GM21360 (cell line): ENCODE results near the gene XYLT2.
"Not testable (repeated sequence)": the region's sequence is repeated elsewhere in the genome, so short reads cannot be mapped to it uniquely, and the experiment has no call there.

Experiments
- ATAC-seq: cut with Tn5 transposase; IDR thresholded peaks from one replicate; pipeline ENCODE4 v1.9.1; 2021; ENCODE audit warnings: mild to moderate bottlenecking, moderate library complexity; ENCODE audit not compliant: unreplicated experiment

Gene XYLT2

GRCh38 chr17:50388728-50389127 lies 42.8 kb downstream of the XYLT2 start:
- no peak for ATAC-seq

- no peak for ATAC-seq
Measured at GRCh38 chr17:50389534-50389933, 43.6 kb downstream of the XYLT2 start.

- ATAC-seq, result no peak
Measured at GRCh38 chr17:50392621-50393020, 46.7 kb downstream of the XYLT2 start.

GRCh38 chr17:50393700-50394099 lies 47.8 kb downstream of the XYLT2 start:
- no peak for ATAC-seq

- ATAC-seq, result no peak
Measured at GRCh38 chr17:50394711-50395110, 48.8 kb downstream of the XYLT2 start.

GRCh38 chr17:50396261-50397110 lies 50.6 kb downstream of the XYLT2 start:
- ATAC-seq, result no peak

GRCh38 chr17:50397111-50397918 lies 51.4 kb downstream of the XYLT2 start, which contains the start of gene LRRC59:
LRRC59 (minus strand) TSS chr17:50397523; CDS start chr17:50397317, 206 bp downstream.
- peak; percentile 96 for ATAC-seq

- no peak for ATAC-seq
Measured at GRCh38 chr17:50397919-50398285, 52.0 kb downstream of the XYLT2 start.

- ATAC-seq, result not testable (repeated sequence)
Measured at GRCh38 chr17:50398672-50399071, 52.7 kb downstream of the XYLT2 start.

GRCh38 chr17:50399591-50399990 lies 53.7 kb downstream of the XYLT2 start:
- not testable (repeated sequence) for ATAC-seq

GRCh38 chr17:50405351-50405750 lies 59.4 kb downstream of the XYLT2 start:
- not testable (repeated sequence) for ATAC-seq

- no peak for ATAC-seq
Measured at GRCh38 chr17:50406578-50406977, 60.7 kb downstream of the XYLT2 start.

- ATAC-seq, result no peak
Measured at GRCh38 chr17:50407921-50408320, 62.0 kb downstream of the XYLT2 start.
